Right lobe of liver (tissue), 6 donors: Measurements from ENCODE around the gene GTPBP2. TPM values are rescaled to one million over a fixed set of nuclear protein-coding genes. Genes with fewer than 3 reads are reported as not detected.

Experiments
- ATAC-seq, 4 donors: fragments of 200-7000 bp; cut with Tn5 transposase; one replicate each; pipeline ENCODE4 v1.9.1; 2020; ENCODE audit warnings: mild to moderate bottlenecking in 4 of 4, moderate library complexity in 4 of 4
- DNase-seq, 3 donors: peaks; one replicate each; pipeline ENCODE4 v3.0.0-alpha.2; 2020
- H3K27ac ChIP-seq, 3 donors: fragments of 200-600 bp; one replicate each; pipeline ENCODE4 v1.8.0; 2022
- H3K27me3 ChIP-seq, 2 donors: fragments of 200-600 bp; one replicate each; pipeline ENCODE4 v1.8.0; 2022
- H3K36me3 ChIP-seq, 4 donors: fragments of 200-600 bp; sonication (generic) in 1 of 4; one replicate each; pipeline versions ENCODE4 v1.5.1 to v1.8.0; 2017 to 2022; ENCODE audit warnings: control low read depth in 1 of 4
- H3K4me1 ChIP-seq, 4 donors: fragments of 200-600 bp; sonication (generic) in 1 of 4; one replicate each; pipeline versions ENCODE4 v1.5.1 to v1.8.0; 2017 to 2022; ENCODE audit warnings: control low read depth in 1 of 4
- H3K4me3 ChIP-seq, 3 donors: fragments of 200-600 bp; one replicate each; pipeline ENCODE4 v1.8.0; 2022
- H3K9me3 ChIP-seq, 4 donors: fragments of 200-600 bp; sonication (generic) in 1 of 4; one replicate each; pipeline versions ENCODE4 v1.5.1 to v1.8.0; 2017 to 2022; ENCODE audit warnings: control low read depth in 1 of 4
- CTCF ChIP-seq, 4 donors: fragments of 200-600 bp in 3 of 4; fragments of 450-650 bp in 1 of 4; IDR thresholded peaks; one replicate each; pipeline versions ENCODE4 v1.5.1 to v1.8.0; 2016 to 2022; ENCODE audit warnings: antibody characterized with exemption in 4 of 4, mild to moderate bottlenecking in 2 of 4
- POLR2A ChIP-seq: fragments of 450-650 bp; IDR thresholded peaks from one replicate; pipeline ENCODE4 v1.6.1; 2017; ENCODE audit warnings: antibody characterized with exemption, mild to moderate bottlenecking
- WGBS: methylation state at CpG from one replicate; pipeline ENCODE4 v1.1.6; 2018; ENCODE audit warnings: low coverage, low lambda C conversion rate; ENCODE audit not compliant: insufficient coverage; ENCODE audit errors: missing lambda C conversion rate; 5-methylcytosine and 5-hydroxymethylcytosine counted together
- intact Hi-C, 2 donors: fragments of 100-400 bp; cut with DNase I; formaldehyde crosslinking; loops; one replicate each; pipeline versions ENCODE4 v1.11.2 to v1.14.1; 2022
- total RNA-seq, 6 experiments: library from RNA; depleted of rRNA in 2 of 6; stranded (reverse); fragments of >200 nt in 2 of 6; fragmentation: NEBNext Ultra II Directional in 3 of 6; extraction: Animal tissue kit (Norgen Biotek cat#: 25700) in 3 of 6; gene quantifications; one replicate each; pipeline versions ENCODE4 v1.1.0 to v1.2.4, GENCODE V29; 2016 to 2023
- donor health status: DM: no; HTN: yes; CAD: no.
- donor health status: DM: no; HTN: no; CAD: no.
- donor health status: DM: no; HTN: no; CAD: no.
- donor health status: DM: no; HTN: yes; CAD: no.
- donor health status: DM: no; HTN: yes; CAD: no.

Gene GTPBP2
- total RNA-seq, 6 experiments from 2014 or later: 12.5 to 39.9 (median 19.2) TPM

- H3K27me3 ChIP-seq: no peaks in the 10 kb centered on the region
- WGBS: 93% methylated on average over 2 of the region's 2 CpGs
- intact Hi-C loops: no loop called here
- H3K36me3 ChIP-seq: no peaks in the 10 kb centered on the region
- DNase-seq (no peak), ATAC-seq (no peak)
- TF ChIP-seq CTCF (IDR thresholded peaks at IDR 0.05) (no peak), POLR2A (no peak)
- H3K27ac ChIP-seq: no peak overlapping the region
- H3K4me1 ChIP-seq: no peaks in the 10 kb centered on the region
- H3K9me3 ChIP-seq: no peaks in the 10 kb centered on the region
- no peak overlapping the region for H3K4me3 ChIP-seq
Measured at GRCh38 chr6:43648248-43648647, 19.2 kb upstream of the GTPBP2 start.

- H3K27me3 ChIP-seq: no peaks in the 10 kb centered on the region
- no peak overlapping the region for H3K27ac ChIP-seq
- no peaks in the 10 kb centered on the region for H3K36me3 ChIP-seq
- H3K4me1 ChIP-seq: no peaks in the 10 kb centered on the region
- no peak for ATAC-seq
- DNase-seq: no peak
- no peak overlapping the region for H3K4me3 ChIP-seq
- H3K9me3 ChIP-seq: no peaks in the 10 kb centered on the region
- intact Hi-C loops: no loop called here
- TF ChIP-seq POLR2A: no peak
- no peak for TF ChIP-seq CTCF (IDR thresholded peaks at IDR 0.05)
- WGBS: 100% methylated on average over 3 of the region's 3 CpGs
Measured at GRCh38 chr6:43647613-43648012, 18.5 kb upstream of the GTPBP2 start.

- DNase-seq (no peak), ATAC-seq (no peak)
- peaks cover 0 to 10% (median 7%) of the 10 kb centered on the region in 4 donors for H3K36me3 ChIP-seq
- no peaks in the 10 kb centered on the region for H3K9me3 ChIP-seq
- intact Hi-C loops: no loop called here
- TF ChIP-seq POLR2A: no peak
- TF ChIP-seq CTCF (IDR thresholded peaks at IDR 0.05): no peak
- no peaks in the 10 kb centered on the region for H3K4me1 ChIP-seq
- H3K4me3 ChIP-seq: peak overlapping the region in 1 of 3 donors; percentile 46
- H3K27me3 ChIP-seq: no peaks in the 10 kb centered on the region
- H3K27ac ChIP-seq: no peak overlapping the region
- WGBS: 23% methylated on average over 9 of the region's 9 CpGs
Measured at GRCh38 chr6:43645613-43645964, 16.5 kb upstream of the GTPBP2 start.

GRCh38 chr6:43644940-43645612 lies 16.0 kb upstream of the GTPBP2 start, which contains the start of gene RSPH9:
Gene RSPH9 (plus strand): TSS chr6:43645036. CDS start chr6:43645099, 63 bp downstream.
- TF ChIP-seq CTCF (IDR thresholded peaks at IDR 0.05) (no peak), POLR2A (no peak)
- Histone ChIP-seq H3K27me3 (no peaks in the 10 kb centered on the region), H3K36me3 (peaks cover 0 to 15% (median 9%) of the 10 kb centered on the region in 4 donors), H3K27ac (no peak within 1 kb of the TSS), H3K4me3 (peak within 1 kb of the TSS; percentile 28 to 46 (median 38)), H3K9me3 (no peaks in the 10 kb centered on the region), H3K4me1 (no peaks in the 10 kb centered on the region)
- 11% methylated on average over 36 of the region's 52 CpGs for WGBS
- intact Hi-C loops: no loop called here
- ATAC-seq (peak; percentile 67 to 73 (median 70)), DNase-seq (peak; percentile 48 to 67 (median 64))
